HEK293T (cell line): ENCODE measurements around the gene ASIC4.

Experiments
- ARNT ChIP-seq: fragments of 450-650 bp; IDR thresholded peaks from 2 replicates; pipeline ENCODE4 v1.6.1; 2017; ENCODE audit warnings: mild to moderate bottlenecking
- BHLHE40 ChIP-seq: fragments of 450-650 bp; IDR thresholded peaks from 2 replicates; pipeline ENCODE4 v1.6.1; 2016; ENCODE audit warnings: mild to moderate bottlenecking, moderate library complexity, borderline replicate concordance
- ELF4 ChIP-seq: fragments of 450-650 bp; IDR thresholded peaks from 2 replicates; pipeline ENCODE4 v1.6.1; 2017; ENCODE audit warnings: antibody characterized with exemption
- FOXA1 ChIP-seq: fragments of 450-650 bp; IDR thresholded peaks from 2 replicates; pipeline ENCODE4 v1.6.1; 2016; ENCODE audit warnings: mild to moderate bottlenecking
- FOXM1 ChIP-seq: fragments of 450-650 bp; IDR thresholded peaks from 2 replicates; pipeline ENCODE4 v1.6.1; 2017; ENCODE audit warnings: mild to moderate bottlenecking, borderline replicate concordance
- LEF1 ChIP-seq: fragments of 450-650 bp; IDR thresholded peaks from 2 replicates; pipeline ENCODE4 v1.6.1; 2017; ENCODE audit warnings: mild to moderate bottlenecking, borderline replicate concordance
- NFRKB ChIP-seq: fragments of 450-650 bp; IDR thresholded peaks from 2 replicates; pipeline ENCODE4 v1.6.1; 2016; ENCODE audit warnings: mild to moderate bottlenecking, moderate library complexity
- PKNOX1 ChIP-seq: fragments of 450-650 bp; IDR thresholded peaks from 2 replicates; pipeline ENCODE4 v1.6.1; 2016
- SP1 ChIP-seq: fragments of 450-650 bp; IDR thresholded peaks from 2 replicates; pipeline ENCODE4 v1.6.1; 2017
- SUZ12 ChIP-seq: fragments of 450-650 bp; IDR thresholded peaks from 2 replicates; pipeline ENCODE4 v1.6.1; 2016; ENCODE audit warnings: mild to moderate bottlenecking
- TARDBP ChIP-seq: fragments of 450-650 bp; IDR thresholded peaks from 2 replicates; pipeline ENCODE4 v1.6.1; 2016

GRCh38 chr2:219553463-219553963 is 39.2 kb downstream of the ASIC4 start:
- TF ChIP-seq FOXA1 (no peak), FOXM1 (no peak), NFRKB (no peak), SP1 (no peak), BHLHE40 (no peak), TARDBP (no peak), SUZ12 (no peak), ARNT (no peak), LEF1 (no peak), ELF4 (no peak), PKNOX1 (no peak)
